HepG2 (cell line): ENCODE results near the gene NOL12. TPM values are rescaled to one million over a fixed set of nuclear protein-coding genes. Genes with fewer than 3 reads are reported as not detected.

Experiments
- ARID4A ChIP-seq: sonication (generic); formaldehyde crosslinking; IDR thresholded peaks from 2 replicates; pipeline ENCODE4 v1.5.0; 2020; ENCODE audit warnings: mild to moderate bottlenecking, missing genetic modification reagents, borderline replicate concordance
- E2F5 ChIP-seq: sonication (generic); formaldehyde crosslinking; conservative IDR thresholded peaks from 2 replicates; pipeline ENCODE4 v1.4.0; 2020; ENCODE audit warnings: missing genetic modification reagents
- FOXK1 ChIP-seq: sonication (generic); formaldehyde crosslinking; IDR thresholded peaks from 2 replicates; pipeline ENCODE4 v1.4.0; 2020; ENCODE audit warnings: low read depth, missing genetic modification reagents, borderline replicate concordance
- HMGXB3 ChIP-seq: sonication (generic); formaldehyde crosslinking; IDR thresholded peaks from 2 replicates; pipeline ENCODE4 v1.4.0; 2020; ENCODE audit warnings: missing genetic modification reagents, borderline replicate concordance
- KDM5B ChIP-seq: sonication (generic); formaldehyde crosslinking; IDR thresholded peaks from 2 replicates; pipeline ENCODE4 v1.4.0; 2020; ENCODE audit warnings: missing genetic modification reagents, mild to moderate bottlenecking, borderline replicate concordance
- POLR2A ChIP-seq, 2 experiments: IDR thresholded peaks; 2 replicates each; pipeline ENCODE4 v1.6.1; 2011; ENCODE audit warnings: low read depth in 2 of 2, low read length in 2 of 2, mild to moderate bottlenecking in 1 of 2, moderate library complexity in 1 of 2; ENCODE audit not compliant: insufficient read depth in 1 of 2
- SNAPC4 ChIP-seq: sonication (generic); formaldehyde crosslinking; IDR thresholded peaks from 2 replicates; pipeline ENCODE4 v1.4.0; 2020; ENCODE audit warnings: mild to moderate bottlenecking, missing genetic modification reagents
- ZNF17 ChIP-seq: sonication (generic); formaldehyde crosslinking; IDR thresholded peaks from 2 replicates; pipeline ENCODE4 v1.5.0; 2020; ENCODE audit warnings: mild to moderate bottlenecking, missing genetic modification reagents
- ZNF275 ChIP-seq: sonication (generic); formaldehyde crosslinking; IDR thresholded peaks from 2 replicates; pipeline ENCODE4 v1.8.0; 2022; ENCODE audit warnings: missing genetic modification reagents, mild to moderate bottlenecking, inconsistent platforms, borderline replicate concordance
- polyA plus RNA-seq, 8 experiments: library from polyadenylated mRNA; depleted of rRNA in 3 of 8; stranded (reverse) in 7 of 8; unstranded in 1 of 8; fragments of >200 nt; fragmentation: Illumina TruSeq in 4 of 8; extraction: Trizol in 4 of 8; gene quantifications; 2 replicates each; pipeline versions ENCODE4 v1.2.1 to v1.2.3, GENCODE V29; 2011 to 2016; ENCODE audit warnings: low read depth in 4 of 8, missing spikeins in 1 of 8, mixed read lengths in 1 of 8; ENCODE audit not compliant: insufficient read depth in 1 of 8
- total RNA-seq, 5 experiments: library from RNA; depleted of rRNA; stranded (reverse); fragments of >200 nt; fragmentation: Illumina TruSeq; extraction: Trizol; gene quantifications; 2 replicates each; pipeline ENCODE4 v1.2.3, GENCODE V29; 2016; ENCODE audit warnings: low read depth in 1 of 5

Gene NOL12
- total and polyA plus RNA-seq, 2 of the 13 experiments (the other 11 are each of a cell fraction or from before 2014, with no cell fraction given): 14.3 to 31.4 TPM

GRCh38 chr22:37639070-37639760 lies 46.9 kb upstream of the NOL12 start, which contains the start of gene SH3BP1 (continued):
- TF ChIP-seq ZNF275 (CRISPR knock-in tag) (no peak), FOXK1 (CRISPR knock-in tag) (no peak), HMGXB3 (CRISPR knock-in tag) (no peak), POLR2A (IDR thresholded peaks at IDR 0.05; ENCODE audit: insufficient read depth in 1 of 2, low read depth in 2 of 2, low read length in 2 of 2) (peak in 1 of 2 experiments; percentile 50; a peak in 1 of 4 replicates), KDM5B (CRISPR knock-in tag) (no peak; the same call in 1 of the 2 replicates), SNAPC4 (CRISPR knock-in tag) (0 out of 2 replicates have a peak, but pooled peaks have one; percentile 63), ARID4A (CRISPR knock-in tag) (peak; percentile 63; the same call in 1 of the 2 replicates), E2F5 (CRISPR knock-in tag) (peak; percentile 34; the same call in 1 of the 2 replicates), ZNF17 (no peak)
